K562 (cell line): ENCODE measurements around the gene ABHD16B.
"Not testable (repeated sequence)": the region's sequence is repeated elsewhere in the genome, so short reads cannot be mapped to it uniquely, and the experiment has no call there.

ENCODE experiments used
- POLR2A ChIP-seq: fragments of 450-650 bp; conservative IDR thresholded peaks from 2 replicates; pipeline ENCODE4 v1.6.1; 2016
- TF ChIP-seq, protein P1 (sequence below), 2 experiments: fragments of 450-650 bp; formaldehyde crosslinking in 1 of 2; IDR thresholded peaks; 2 replicates each; pipeline versions ENCODE4 v1.4.0 to v1.6.1; 2014 to 2020; ENCODE audit warnings: mild to moderate bottlenecking in 2 of 2, borderline replicate concordance in 1 of 2, low read depth in 1 of 2
- TF ChIP-seq, protein P2 (sequence below), 3 experiments: IDR thresholded peaks in 2 of 3; conservative IDR thresholded peaks in 1 of 3; 2 replicates each; pipeline ENCODE4 v1.5.1; 2011 to 2012; ENCODE audit warnings: low read length in 3 of 3, mild to moderate bottlenecking in 3 of 3, control low read depth in 2 of 3, improper control_type of control experiment in 1 of 3, inconsistent platforms in 1 of 3, low read depth in 1 of 3, mixed read lengths in 1 of 3, moderate library complexity in 1 of 3; ENCODE audit not compliant: insufficient read depth in 2 of 3

DNA sequence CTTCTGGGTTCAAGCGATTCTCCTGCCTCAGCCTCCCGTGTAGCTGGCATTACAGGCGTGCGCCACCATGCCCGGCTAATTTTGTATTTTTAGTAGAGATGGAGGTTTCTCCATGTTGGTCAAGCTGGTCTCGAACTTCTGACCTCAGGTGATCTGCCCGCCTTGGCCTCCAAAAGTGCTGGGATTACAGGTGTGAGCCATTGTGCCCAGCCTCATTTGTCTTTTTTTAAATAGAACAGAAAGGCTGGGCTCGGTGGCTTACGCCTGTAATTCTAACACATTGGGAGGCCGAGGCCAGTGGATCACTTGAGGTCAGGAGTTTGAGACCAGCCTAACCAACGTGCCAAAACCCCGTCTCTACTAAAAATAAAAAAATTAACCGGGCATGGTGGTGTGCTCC is 5.7 kb downstream of the ABHD16B start:
- TF ChIP-seq, protein P1, sequence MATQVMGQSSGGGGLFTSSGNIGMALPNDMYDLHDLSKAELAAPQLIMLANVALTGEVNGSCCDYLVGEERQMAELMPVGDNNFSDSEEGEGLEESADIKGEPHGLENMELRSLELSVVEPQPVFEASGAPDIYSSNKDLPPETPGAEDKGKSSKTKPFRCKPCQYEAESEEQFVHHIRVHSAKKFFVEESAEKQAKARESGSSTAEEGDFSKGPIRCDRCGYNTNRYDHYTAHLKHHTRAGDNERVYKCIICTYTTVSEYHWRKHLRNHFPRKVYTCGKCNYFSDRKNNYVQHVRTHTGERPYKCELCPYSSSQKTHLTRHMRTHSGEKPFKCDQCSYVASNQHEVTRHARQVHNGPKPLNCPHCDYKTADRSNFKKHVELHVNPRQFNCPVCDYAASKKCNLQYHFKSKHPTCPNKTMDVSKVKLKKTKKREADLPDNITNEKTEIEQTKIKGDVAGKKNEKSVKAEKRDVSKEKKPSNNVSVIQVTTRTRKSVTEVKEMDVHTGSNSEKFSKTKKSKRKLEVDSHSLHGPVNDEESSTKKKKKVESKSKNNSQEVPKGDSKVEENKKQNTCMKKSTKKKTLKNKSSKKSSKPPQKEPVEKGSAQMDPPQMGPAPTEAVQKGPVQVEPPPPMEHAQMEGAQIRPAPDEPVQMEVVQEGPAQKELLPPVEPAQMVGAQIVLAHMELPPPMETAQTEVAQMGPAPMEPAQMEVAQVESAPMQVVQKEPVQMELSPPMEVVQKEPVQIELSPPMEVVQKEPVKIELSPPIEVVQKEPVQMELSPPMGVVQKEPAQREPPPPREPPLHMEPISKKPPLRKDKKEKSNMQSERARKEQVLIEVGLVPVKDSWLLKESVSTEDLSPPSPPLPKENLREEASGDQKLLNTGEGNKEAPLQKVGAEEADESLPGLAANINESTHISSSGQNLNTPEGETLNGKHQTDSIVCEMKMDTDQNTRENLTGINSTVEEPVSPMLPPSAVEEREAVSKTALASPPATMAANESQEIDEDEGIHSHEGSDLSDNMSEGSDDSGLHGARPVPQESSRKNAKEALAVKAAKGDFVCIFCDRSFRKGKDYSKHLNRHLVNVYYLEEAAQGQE (IDR thresholded peaks at IDR 0.05; ENCODE audit: borderline replicate concordance), result not testable (repeated sequence)
- TF ChIP-seq, protein P1 (CRISPR knock-in tag; IDR thresholded peaks at IDR 0.05; ENCODE audit: low read depth), result not testable (repeated sequence)
- TF ChIP-seq, protein P2, sequence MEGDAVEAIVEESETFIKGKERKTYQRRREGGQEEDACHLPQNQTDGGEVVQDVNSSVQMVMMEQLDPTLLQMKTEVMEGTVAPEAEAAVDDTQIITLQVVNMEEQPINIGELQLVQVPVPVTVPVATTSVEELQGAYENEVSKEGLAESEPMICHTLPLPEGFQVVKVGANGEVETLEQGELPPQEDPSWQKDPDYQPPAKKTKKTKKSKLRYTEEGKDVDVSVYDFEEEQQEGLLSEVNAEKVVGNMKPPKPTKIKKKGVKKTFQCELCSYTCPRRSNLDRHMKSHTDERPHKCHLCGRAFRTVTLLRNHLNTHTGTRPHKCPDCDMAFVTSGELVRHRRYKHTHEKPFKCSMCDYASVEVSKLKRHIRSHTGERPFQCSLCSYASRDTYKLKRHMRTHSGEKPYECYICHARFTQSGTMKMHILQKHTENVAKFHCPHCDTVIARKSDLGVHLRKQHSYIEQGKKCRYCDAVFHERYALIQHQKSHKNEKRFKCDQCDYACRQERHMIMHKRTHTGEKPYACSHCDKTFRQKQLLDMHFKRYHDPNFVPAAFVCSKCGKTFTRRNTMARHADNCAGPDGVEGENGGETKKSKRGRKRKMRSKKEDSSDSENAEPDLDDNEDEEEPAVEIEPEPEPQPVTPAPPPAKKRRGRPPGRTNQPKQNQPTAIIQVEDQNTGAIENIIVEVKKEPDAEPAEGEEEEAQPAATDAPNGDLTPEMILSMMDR (IDR thresholded peaks at IDR 0.05 in 2 of 3, conservative IDR thresholded peaks at IDR 0.05 in 1 of 3; ENCODE audit: insufficient read depth in 2 of 3, low read depth in 1 of 3, low read length in 3 of 3), result not testable (repeated sequence)
- TF ChIP-seq POLR2A, result not testable (repeated sequence)
